WTC11 (cell line): ENCODE data around the gene EDARADD. TPM values are rescaled to one million over a fixed set of nuclear protein-coding genes. Genes with fewer than 3 reads are reported as not detected.

Experiments
- ATAC-seq: fragments of 200-7000 bp; cut with Tn5 transposase; 2 replicates; pipeline ENCODE4 v1.10.0; 2021; ENCODE audit warnings: mild to moderate bottlenecking, moderate library complexity
- CTCF ChIA-PET: fragments of 300-600 bp; sonication (Branson Sonifier 250); formaldehyde crosslinking; loops from one replicate; lab custom pipeline; 2021; ENCODE audit warnings: antibody characterized with exemption; lab: Charles Lee
- POLR2A ChIA-PET: fragments of 350-600 bp; sonication (Branson Sonifier 250); formaldehyde crosslinking; loops from one replicate; lab custom pipeline; 2021; ENCODE audit warnings: antibody characterized with exemption; lab: Charles Lee
- DNase-seq: peaks from one replicate; pipeline ENCODE4 v3.0.0; 2021; ENCODE audit warnings: low spot score
- H3K27ac Mint-ChIP-seq: 2 replicates; pipeline ENCODE4 v1.8.0; 2021; ENCODE audit warnings: mixed read lengths
- H3K27me3 Mint-ChIP-seq: 2 replicates; pipeline ENCODE4 v1.8.0; 2021; ENCODE audit warnings: low read depth, mild to moderate bottlenecking, moderate library complexity, mixed read lengths
- H3K36me3 Mint-ChIP-seq: 2 replicates; pipeline ENCODE4 v1.8.0; 2021; ENCODE audit warnings: mixed read lengths
- H3K4me1 Mint-ChIP-seq: 2 replicates; pipeline ENCODE4 v1.8.0; 2022; ENCODE audit warnings: mixed read lengths
- H3K4me3 Mint-ChIP-seq: 2 replicates; pipeline ENCODE4 v1.8.0; 2021; ENCODE audit warnings: mild to moderate bottlenecking, moderate library complexity, mixed read lengths
- H3K9me3 Mint-ChIP-seq: 2 replicates; pipeline ENCODE4 v1.8.0; 2021; ENCODE audit warnings: mixed read lengths
- AFF4 ChIP-seq: sonication (generic); formaldehyde crosslinking; IDR thresholded peaks from 2 replicates; pipeline ENCODE4 v1.8.1; 2023; ENCODE audit warnings: mild to moderate bottlenecking, missing genetic modification reagents, borderline replicate concordance
- CBFB ChIP-seq: sonication (generic); formaldehyde crosslinking; IDR thresholded peaks from 2 replicates; pipeline ENCODE4 v1.8.1; 2022; ENCODE audit warnings: mild to moderate bottlenecking, low read depth, missing genetic modification reagents
- CREM ChIP-seq: sonication (generic); formaldehyde crosslinking; IDR thresholded peaks from 2 replicates; pipeline ENCODE4 v1.8.1; 2022; ENCODE audit warnings: mild to moderate bottlenecking, missing genetic modification reagents, moderate library complexity
- ERG ChIP-seq: fragments of 250-450 bp; sonication (Bioruptor Pico); IDR thresholded peaks from 2 replicates; pipeline ENCODE4 v1.8.0; 2021; ENCODE audit warnings: mild to moderate bottlenecking
- FOXJ3 ChIP-seq: sonication (generic); formaldehyde crosslinking; IDR thresholded peaks from 2 replicates; pipeline ENCODE4 v1.9.0; 2021; ENCODE audit warnings: missing genetic modification reagents, mild to moderate bottlenecking, borderline replicate concordance
- FOXK1 ChIP-seq: sonication (generic); formaldehyde crosslinking; IDR thresholded peaks from 2 replicates; pipeline ENCODE4 v1.8.0; 2022; ENCODE audit warnings: mild to moderate bottlenecking, moderate library complexity, missing genetic modification reagents
- FOXP4 ChIP-seq: sonication (generic); formaldehyde crosslinking; IDR thresholded peaks from 2 replicates; pipeline ENCODE4 v1.8.0; 2022; ENCODE audit warnings: mild to moderate bottlenecking, missing genetic modification reagents
- HMGXB4 ChIP-seq: sonication (generic); formaldehyde crosslinking; IDR thresholded peaks from 2 replicates; pipeline ENCODE4 v1.8.1; 2023; ENCODE audit warnings: mild to moderate bottlenecking, moderate library complexity, missing genetic modification reagents
- IRF1 ChIP-seq: sonication (generic); formaldehyde crosslinking; IDR thresholded peaks from 2 replicates; pipeline ENCODE4 v1.8.0; 2023; ENCODE audit warnings: missing genetic modification reagents
- IRF2 ChIP-seq: sonication (generic); formaldehyde crosslinking; IDR thresholded peaks from 2 replicates; pipeline ENCODE4 v1.8.0; 2022; ENCODE audit warnings: low read depth, missing genetic modification reagents, borderline replicate concordance
- NFE2L1 ChIP-seq: sonication (generic); formaldehyde crosslinking; IDR thresholded peaks from 2 replicates; pipeline ENCODE4 v1.8.1; 2023; ENCODE audit warnings: missing genetic modification reagents
- NR2C2 ChIP-seq: sonication (generic); formaldehyde crosslinking; IDR thresholded peaks from 2 replicates; pipeline ENCODE4 v1.8.0; 2022; ENCODE audit warnings: mild to moderate bottlenecking, missing genetic modification reagents
- RELA ChIP-seq: sonication (generic); formaldehyde crosslinking; IDR thresholded peaks from 2 replicates; pipeline ENCODE4 v1.8.1; 2022; ENCODE audit warnings: missing genetic modification reagents, mild to moderate bottlenecking, borderline replicate concordance
- SMAD4 ChIP-seq: sonication (generic); formaldehyde crosslinking; IDR thresholded peaks from 2 replicates; pipeline ENCODE4 v1.8.0; 2022; ENCODE audit warnings: mild to moderate bottlenecking, missing genetic modification reagents
- SOX15 ChIP-seq: fragments of 250-450 bp; sonication (Bioruptor Pico); IDR thresholded peaks from 2 replicates; pipeline ENCODE4 v1.9.0; 2021; ENCODE audit warnings: mild to moderate bottlenecking
- TEAD1 ChIP-seq: sonication (generic); formaldehyde crosslinking; IDR thresholded peaks from 2 replicates; pipeline ENCODE4 v1.8.0; 2022; ENCODE audit warnings: mild to moderate bottlenecking, missing genetic modification reagents
- USF1 ChIP-seq: sonication (generic); formaldehyde crosslinking; IDR thresholded peaks from 2 replicates; pipeline ENCODE4 v1.8.0; 2022; ENCODE audit warnings: mild to moderate bottlenecking, missing genetic modification reagents
- ZNF121 ChIP-seq: sonication (generic); formaldehyde crosslinking; IDR thresholded peaks from 2 replicates; pipeline ENCODE4 v1.8.0; 2023; ENCODE audit warnings: missing genetic modification reagents
- ZNF219 ChIP-seq: sonication (generic); formaldehyde crosslinking; IDR thresholded peaks from 2 replicates; pipeline ENCODE4 v1.8.0; 2023; ENCODE audit warnings: missing genetic modification reagents, mild to moderate bottlenecking, borderline replicate concordance
- ZNF263 ChIP-seq: sonication (generic); formaldehyde crosslinking; IDR thresholded peaks from 2 replicates; pipeline ENCODE4 v1.8.1; 2022; ENCODE audit warnings: low read depth, mild to moderate bottlenecking, moderate library complexity, missing genetic modification reagents
- ZNF396 ChIP-seq: fragments of 250-450 bp; sonication (Bioruptor Pico); IDR thresholded peaks from 2 replicates; pipeline ENCODE4 v1.8.0; 2021; ENCODE audit warnings: mild to moderate bottlenecking, moderate library complexity, borderline replicate concordance
- ZNF532 ChIP-seq: fragments of 250-450 bp; sonication (Bioruptor Pico); IDR thresholded peaks from 2 replicates; pipeline ENCODE4 v1.9.0; 2021; ENCODE audit warnings: mild to moderate bottlenecking, borderline replicate concordance
- total RNA-seq: library from RNA; stranded (reverse); gene quantifications from 3 replicates; pipeline ENCODE4 v1.2.3, GENCODE V29; 2021

The EDARADD gene
- total RNA-seq, 1 experiment from 2014 or later, result 5.0 TPM

- TF ChIP-seq ZNF532 (CRISPR knock-in tag) (no peak), CBFB (CRISPR knock-in tag) (no peak), FOXP4 (no peak), HMGXB4 (CRISPR knock-in tag) (no peak), RELA (CRISPR knock-in tag) (no peak), USF1 (no peak), TEAD1 (no peak), CREM (CRISPR knock-in tag) (no peak), ZNF263 (CRISPR knock-in tag) (no peak), SOX15 (CRISPR knock-in tag) (no peak), FOXK1 (no peak), ZNF219 (CRISPR knock-in tag) (no peak), AFF4 (CRISPR knock-in tag) (no peak), SMAD4 (CRISPR knock-in tag) (no peak)
Measured at GRCh38 chr1:236492378-236492777, 98.3 kb downstream of the EDARADD start (continued).

GRCh38 chr1:236494082-236494481 is 100.0 kb downstream of the EDARADD start:
- DNase-seq, result no peak
- ATAC-seq, result no peak
- H3K4me3 Mint-ChIP-seq, result no peak overlapping the region
- CTCF ChIA-PET, result no interaction called here
- POLR2A ChIA-PET, result no interaction called here
- H3K36me3 Mint-ChIP-seq, result no peaks in the 10 kb centered on the region
- peaks cover 21% of the 10 kb centered on the region for H3K4me1 Mint-ChIP-seq
- no peaks in the 10 kb centered on the region for H3K9me3 Mint-ChIP-seq
- H3K27me3 Mint-ChIP-seq, result no peaks in the 10 kb centered on the region
- H3K27ac Mint-ChIP-seq, result peak overlapping the region; percentile 1; the same call in 1 of the 2 replicates
- TF ChIP-seq FOXJ3 (CRISPR knock-in tag), result no peak
- TF ChIP-seq IRF1 (CRISPR knock-in tag), result no peak
- TF ChIP-seq NFE2L1 (CRISPR knock-in tag), result no peak
- TF ChIP-seq IRF2 (CRISPR knock-in tag), result no peak
- no peak for TF ChIP-seq ZNF121
- TF ChIP-seq CBFB (CRISPR knock-in tag), result no peak
- no peak for TF ChIP-seq ERG (CRISPR knock-in tag)
- no peak for TF ChIP-seq ZNF396
- TF ChIP-seq NR2C2, result no peak
